Right hindlimb (tissue), 1 donor: ENCODE results near the gene DDX60.
"Not testable (repeated sequence)": the region's sequence is repeated elsewhere in the genome, so short reads cannot be mapped to it uniquely, and the experiment has no call there.

ENCODE experiments used
- DNase-seq: peaks from one replicate; pipeline ENCODE4 v3.0.0-alpha.2; 2018

DDX60 gene, protein sequence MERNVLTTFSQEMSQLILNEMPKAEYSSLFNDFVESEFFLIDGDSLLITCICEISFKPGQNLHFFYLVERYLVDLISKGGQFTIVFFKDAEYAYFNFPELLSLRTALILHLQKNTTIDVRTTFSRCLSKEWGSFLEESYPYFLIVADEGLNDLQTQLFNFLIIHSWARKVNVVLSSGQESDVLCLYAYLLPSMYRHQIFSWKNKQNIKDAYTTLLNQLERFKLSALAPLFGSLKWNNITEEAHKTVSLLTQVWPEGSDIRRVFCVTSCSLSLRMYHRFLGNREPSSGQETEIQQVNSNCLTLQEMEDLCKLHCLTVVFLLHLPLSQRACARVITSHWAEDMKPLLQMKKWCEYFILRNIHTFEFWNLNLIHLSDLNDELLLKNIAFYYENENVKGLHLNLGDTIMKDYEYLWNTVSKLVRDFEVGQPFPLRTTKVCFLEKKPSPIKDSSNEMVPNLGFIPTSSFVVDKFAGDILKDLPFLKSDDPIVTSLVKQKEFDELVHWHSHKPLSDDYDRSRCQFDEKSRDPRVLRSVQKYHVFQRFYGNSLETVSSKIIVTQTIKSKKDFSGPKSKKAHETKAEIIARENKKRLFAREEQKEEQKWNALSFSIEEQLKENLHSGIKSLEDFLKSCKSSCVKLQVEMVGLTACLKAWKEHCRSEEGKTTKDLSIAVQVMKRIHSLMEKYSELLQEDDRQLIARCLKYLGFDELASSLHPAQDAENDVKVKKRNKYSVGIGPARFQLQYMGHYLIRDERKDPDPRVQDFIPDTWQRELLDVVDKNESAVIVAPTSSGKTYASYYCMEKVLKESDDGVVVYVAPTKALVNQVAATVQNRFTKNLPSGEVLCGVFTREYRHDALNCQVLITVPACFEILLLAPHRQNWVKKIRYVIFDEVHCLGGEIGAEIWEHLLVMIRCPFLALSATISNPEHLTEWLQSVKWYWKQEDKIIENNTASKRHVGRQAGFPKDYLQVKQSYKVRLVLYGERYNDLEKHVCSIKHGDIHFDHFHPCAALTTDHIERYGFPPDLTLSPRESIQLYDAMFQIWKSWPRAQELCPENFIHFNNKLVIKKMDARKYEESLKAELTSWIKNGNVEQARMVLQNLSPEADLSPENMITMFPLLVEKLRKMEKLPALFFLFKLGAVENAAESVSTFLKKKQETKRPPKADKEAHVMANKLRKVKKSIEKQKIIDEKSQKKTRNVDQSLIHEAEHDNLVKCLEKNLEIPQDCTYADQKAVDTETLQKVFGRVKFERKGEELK (N-terminal part only)

DNA sequence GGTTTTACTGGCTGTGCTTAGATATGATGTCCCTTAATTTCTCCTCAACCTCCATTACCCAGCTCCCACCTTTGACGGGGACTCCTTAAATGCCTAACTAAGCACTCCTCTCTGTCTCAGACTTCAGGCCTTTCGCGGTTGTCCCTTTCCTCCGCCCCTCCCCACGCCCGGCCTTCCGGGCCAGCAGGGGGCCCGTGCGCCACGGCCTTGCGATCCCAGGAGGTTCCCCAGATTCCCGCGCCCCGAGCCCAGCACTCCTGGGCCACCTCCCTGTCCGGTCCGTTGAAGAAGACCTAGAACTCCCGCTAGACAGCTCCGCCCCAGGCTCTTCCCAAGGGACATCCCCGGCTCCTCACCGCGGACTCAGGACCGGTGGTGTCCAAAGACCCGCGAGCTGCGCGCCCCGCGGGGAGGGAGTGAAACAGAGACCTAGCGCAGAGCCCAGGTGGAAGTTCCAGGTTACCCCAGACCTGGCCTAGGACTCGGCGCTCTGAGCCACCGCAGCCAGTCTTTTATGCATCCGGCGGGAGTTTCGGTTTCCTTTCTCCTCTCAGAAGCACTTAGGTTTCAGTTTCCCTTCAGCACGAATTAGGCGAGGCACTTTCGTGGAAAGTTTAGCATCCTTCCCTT, at the start of gene DDX60:
DDX60 (minus strand) TSS at position 487 of the 630 bp plus-strand sequence. CDS start 7,493 bp downstream, outside the sequence.
- DNase-seq, result peak; percentile 81

DNA sequence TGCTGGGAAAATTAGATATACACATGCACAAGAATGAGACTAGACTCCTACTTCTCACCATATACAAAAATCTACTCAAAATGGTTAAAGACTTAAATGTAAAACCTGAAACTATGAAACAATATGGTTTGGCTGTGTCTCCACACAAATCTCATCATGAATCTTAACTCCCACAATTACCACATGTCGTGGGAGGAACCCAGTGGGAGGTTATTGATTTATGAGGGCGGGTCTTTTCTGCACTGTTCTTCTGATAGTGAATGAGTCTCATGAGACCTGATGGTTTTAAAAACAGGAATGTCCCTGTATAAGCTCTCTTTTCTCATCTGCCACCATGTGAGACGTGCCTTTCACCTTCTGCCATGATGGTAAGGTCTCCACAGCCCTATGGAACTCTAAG, 48.5 kb upstream of the DDX60 start:
- no peak for DNase-seq

DNA sequence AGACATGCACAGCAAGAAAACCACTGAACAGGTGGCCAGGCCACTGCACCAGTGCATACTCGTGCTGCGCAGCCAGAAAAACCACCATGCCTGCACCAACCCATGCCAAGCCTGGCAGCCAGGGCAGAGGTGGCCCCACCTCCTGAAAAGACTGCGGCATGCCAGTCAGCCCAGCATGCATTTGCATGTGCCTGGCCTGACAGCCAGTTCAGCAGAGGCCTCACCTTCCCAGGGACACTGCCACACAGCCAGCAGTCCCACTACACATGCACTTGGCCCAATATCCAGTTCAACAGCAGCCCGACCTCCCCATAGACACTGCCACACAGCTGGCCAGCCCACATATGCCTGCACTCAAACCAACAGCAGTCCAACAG, 43.5 kb upstream of the DDX60 start:
- DNase-seq, result no peak

DNA sequence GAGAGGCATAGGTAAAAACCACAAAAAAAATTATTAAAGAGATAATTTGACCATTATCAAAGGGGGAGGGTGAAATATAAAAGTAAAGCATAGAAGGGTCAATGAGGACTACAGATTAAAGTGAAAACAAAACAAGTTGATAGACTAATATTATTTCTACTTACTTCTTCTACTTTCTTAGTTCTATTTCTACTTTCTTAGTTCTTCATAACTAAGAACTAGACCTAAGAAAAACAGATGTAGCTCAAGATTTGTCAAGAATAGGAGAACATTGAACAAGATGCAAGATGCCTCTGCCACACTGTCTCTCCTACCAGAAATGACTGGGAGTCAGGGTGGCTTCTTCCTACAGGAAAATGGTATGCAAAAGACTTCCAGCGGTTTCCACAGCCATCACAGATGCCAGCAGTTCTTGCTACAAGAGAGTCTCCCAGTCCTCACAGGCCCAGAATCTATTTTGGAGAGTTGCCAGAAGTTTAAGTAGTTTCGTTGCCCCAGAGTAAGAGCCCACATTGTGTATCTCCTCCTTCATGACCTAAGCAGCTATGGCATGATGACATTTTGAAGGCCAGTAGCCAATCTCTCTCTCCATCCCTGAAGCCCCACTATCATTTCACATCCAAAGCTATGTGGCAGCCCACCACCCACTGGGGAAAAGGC, 42.9 kb upstream of the DDX60 start:
- no peak for DNase-seq

DNA sequence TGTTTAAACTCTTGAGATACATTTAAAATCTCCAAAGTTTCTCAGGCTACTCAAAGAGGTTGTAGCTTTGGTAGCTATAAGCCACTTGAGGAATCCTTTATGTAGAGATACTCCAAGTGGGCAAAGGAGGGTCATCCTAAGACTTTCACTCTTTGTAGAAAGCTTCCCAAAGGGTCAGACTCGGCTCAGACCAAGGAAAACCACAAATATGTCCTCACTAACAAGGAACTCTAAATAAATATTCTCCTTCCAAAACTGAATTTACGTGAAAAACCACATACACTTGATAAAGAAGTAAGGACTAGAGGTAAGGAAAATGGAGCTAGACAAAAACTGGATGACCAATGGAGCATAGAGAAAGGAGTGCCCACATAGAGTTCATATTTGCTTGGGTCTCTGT, 41.7 kb upstream of the DDX60 start:
- no peak for DNase-seq

DNA sequence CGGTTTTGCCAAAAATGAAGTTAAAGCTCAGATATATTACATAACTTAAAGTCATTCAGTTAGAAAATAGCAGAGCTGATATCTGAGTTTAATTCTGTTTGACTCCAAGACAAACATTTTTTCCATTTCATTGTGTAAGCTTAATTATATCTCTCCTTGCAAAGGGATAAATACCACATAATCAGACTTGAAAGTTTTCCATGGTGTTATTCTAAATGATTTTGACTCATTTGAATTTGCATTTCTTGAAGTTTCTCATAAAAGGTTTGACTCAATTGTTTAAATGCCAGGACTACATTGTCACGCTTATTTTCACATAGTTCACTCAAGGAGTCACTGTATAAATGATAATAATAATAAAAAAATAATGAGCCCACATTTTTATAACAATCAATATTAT, 39.4 kb upstream of the DDX60 start:
- no peak for DNase-seq

DNA sequence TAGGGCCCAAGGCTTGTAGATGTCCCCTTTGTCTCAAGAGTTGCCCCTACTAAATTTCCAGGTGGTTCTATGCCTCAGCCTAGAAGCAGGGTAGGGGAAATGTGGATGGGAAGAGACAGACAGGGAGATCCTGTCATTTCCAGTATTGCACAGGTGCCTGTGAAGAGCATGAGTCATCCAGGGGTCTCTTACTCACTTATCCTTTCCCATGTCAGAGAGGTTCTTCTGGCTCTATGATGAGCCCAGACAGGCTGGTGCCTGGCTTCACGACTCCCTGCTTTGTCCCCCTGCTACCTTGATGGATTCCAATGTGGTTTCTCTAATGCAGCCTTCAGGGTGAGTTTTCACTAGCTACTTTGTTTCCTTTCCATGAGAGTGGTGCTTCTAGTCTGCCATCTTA, 35.2 kb upstream of the DDX60 start:
- no peak for DNase-seq

DNA sequence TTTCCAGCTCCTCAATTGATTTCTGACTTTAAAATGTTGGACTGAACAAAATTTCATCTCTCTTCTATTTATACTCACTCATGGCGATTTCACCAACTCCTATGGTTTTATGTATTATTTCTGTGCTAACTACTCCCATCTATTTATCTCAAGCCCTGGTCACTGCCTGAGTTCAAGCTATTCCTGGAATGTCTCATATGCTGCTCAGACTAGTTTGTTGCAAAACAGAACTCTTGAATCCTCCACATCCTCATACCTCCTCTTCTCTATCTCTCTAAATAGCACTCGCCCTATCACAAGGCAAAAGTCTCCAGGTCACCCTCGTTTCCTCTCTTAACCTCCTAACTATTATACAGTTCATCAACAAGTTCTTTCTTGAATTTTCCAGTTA, 19.0 kb upstream of the DDX60 start:
- DNase-seq, result no peak

DNA sequence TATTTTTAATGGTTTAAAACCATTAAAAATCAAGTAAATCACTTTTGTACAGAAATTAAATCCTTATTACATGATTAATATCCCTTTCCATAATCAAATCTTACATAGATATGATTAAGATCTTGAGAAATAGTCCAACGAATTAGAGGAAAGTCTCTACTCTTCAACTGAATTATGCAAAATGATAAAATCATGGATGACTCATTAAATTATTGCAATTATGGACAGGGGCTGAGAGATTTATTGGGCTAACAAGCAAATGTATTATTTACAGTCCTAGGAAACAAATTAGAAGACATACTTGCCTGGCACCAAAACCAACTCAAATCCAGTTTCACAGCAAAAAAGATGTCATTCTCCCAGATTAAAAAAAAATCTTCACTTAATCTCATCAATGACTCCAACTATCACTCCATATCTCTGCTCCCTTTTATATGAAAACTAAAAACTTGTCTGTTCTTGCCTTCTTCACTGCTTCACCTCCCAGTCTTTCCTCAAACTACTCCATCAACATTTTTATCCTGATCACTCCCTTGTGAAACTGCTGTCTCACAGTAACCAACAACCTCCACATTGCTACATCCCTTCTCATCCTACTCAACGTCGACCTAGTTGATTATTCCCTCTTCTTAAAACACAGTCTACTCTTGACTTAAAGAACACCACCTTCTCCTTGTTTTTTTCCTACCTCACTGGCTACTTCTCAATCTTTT, 18.4 kb upstream of the DDX60 start:
- no peak for DNase-seq

DNA sequence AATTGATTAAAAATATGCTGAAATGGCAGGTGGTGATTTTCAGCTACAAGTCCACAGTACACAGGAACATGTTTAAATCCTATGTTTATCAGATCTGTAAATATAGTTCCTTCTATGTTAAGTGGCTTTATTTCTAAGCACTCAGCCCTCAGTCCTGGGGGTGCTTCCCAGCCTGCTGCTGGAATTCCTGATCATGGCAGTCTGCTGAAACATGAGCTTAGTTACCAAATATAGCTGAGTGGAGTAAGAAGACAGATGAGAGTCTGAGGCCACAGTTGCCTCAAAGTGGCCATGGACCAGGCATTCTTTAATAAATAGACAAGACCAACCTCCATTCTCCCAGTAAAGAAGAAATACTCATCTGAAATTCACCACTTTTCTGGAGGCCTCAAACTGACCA, 17.1 kb upstream of the DDX60 start:
- peak; percentile 20 for DNase-seq

DNA sequence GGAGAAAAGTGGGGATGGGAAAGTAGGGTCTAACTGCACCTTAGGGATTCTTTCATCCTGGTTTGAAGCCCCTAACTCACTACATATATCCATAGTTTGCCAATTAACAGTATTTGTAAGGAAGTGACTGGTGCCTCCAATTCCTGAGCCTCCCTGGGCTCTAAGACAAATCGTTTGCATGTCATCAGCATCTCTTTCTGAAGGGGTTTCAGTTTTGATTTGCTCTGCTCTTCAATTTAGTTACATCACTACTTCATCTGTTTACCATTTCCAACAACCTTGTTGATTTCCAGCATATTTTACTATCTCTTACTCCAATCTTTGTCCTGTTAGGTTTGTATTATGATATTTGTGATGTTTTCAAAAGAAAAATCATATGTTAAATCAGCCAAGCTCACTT, 15.5 kb upstream of the DDX60 start:
- DNase-seq, result no peak

DNA sequence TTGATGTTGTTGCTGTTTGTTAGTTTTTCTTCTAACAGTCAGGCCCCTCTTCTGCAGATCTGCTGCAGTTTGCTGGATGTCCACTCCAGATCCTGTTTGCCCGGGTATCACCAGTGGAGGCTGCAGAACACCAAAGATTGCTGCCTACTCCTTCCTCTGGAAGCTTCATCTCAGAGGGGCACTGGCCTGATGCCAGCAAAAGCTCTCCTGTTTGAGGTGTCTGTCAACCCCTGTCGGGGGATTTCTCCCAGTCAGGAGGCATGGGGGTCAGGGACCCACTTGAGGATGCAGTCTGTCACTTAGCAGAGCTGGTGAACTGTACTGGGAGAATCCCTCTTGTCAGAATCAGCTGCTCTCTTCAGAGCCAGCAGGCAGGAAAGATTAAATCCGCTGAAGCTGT, 12.0 kb upstream of the DDX60 start:
- DNase-seq, result not testable (repeated sequence)

DNA sequence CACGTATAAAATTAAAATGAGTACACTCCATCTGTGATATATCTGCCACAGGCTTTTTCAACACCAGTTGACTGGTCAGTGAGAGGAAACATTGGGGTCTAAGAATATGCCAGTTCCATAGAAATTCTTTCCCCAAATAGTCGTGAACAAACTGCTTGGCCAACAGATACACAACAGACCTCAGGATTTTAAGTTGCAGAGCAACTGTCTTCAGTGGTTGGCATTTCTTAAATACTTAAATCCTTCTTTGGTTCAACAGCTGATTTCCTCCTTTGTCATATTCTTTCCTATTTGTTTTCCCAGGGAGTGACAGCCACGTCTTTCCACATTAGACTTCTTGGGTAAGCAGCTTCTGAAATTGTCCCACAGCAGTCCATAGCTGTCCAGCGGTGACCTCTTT, 7.0 kb upstream of the DDX60 start:
- no peak for DNase-seq

DNA sequence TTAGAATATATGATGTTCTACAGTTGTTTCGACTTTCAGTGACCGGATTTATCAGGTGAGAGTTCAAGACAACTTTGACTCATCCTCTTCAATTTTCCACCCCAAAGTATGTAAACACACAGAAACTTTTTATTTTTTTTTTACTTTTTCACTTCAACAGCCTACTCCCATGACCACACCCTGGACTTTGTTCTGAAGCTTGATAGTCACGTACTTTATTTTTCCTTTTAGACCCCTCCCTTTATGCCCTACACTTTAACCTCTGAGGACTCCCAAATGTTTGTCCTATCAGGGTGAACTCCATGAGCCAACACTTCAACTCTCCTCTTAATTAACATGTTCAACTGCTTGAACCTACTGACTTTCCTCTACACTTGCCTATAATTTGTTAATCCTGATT, 2.5 kb upstream of the DDX60 start:
- no peak for DNase-seq

DNA sequence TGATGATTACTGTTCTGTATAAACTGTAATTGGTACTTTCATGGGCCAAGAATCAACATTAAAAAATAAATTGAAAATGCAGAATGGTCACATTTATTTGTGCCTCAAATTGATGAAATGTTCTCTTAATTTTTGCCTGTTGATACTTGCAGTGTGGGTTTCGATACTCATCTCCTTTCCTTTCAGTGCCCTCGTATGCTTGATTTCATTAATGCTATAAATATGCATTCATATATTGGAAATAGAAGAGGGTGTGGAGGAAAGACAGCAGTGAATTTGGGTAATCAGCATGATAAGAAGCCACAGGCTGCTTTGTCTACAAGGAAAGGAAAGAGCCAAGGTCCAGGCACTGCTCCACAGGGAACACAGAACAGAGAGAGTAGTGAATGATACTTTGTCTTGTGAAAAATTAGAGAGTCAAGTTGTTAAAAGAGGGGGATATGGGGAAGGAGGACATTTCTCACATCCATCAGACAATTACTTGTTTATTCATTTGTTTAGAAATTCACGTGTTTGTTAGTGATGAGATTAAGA, 1.0 kb upstream of the DDX60 start:
- DNase-seq, result no peak

DNA sequence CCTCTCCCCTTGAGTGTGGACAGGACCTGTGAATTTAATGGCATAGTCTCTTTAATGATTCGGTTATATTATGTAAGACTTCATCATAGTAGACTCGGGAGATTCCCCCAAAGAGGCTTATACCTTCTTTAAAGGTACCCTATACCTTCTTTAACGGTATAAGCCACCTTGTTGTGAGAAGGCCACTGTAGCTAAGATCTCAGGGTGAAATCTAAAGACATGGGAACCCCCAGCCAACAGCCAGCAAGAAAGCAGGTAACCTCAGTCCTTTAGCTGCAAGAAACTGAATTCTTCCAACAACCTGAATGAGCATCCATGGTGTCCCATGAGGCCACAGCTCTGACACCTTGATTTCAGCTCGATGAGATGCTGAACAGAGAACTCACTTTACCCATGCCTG, 931 bp downstream of the DDX60 start:
- peak; percentile 12 for DNase-seq

DNA sequence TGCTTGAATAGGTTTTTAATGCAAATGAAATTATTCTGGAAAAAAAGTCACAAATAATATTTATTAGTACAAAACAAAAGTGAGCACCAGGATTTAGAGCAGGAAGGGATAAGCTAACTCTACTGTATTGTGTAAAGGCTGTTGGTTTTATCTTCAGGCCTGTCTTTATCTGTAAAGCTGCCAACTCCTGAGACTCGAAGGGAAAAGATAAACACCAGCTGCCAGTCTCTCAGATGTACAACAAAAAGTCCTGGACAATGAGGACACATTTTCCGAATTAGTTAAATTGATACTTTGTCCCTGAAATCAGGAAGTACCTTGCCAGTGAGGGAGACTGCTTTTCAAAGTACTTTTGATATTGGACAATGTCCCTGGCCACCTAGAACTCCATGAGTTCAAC, 8.8 kb downstream of the DDX60 start:
- no peak for DNase-seq

DNA sequence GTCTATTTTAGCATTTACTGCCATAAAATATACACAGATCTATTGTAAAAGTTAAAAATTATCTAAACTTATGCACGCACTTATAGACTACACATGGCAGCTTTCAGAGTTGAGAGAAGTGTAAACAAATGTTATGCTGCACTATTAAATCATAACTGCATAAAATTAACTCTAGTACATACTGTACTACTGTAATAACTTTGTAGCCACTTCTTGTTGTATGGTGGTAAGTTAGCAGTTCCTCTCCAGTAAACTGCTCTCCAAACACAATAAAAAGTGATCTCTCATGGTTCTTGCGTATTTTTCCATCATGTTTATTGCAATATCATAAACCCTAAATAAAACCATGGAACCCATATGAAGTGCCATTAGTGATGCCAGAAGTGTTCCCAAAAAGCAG, 9.6 kb downstream of the DDX60 start:
- DNase-seq, result no peak

DNA sequence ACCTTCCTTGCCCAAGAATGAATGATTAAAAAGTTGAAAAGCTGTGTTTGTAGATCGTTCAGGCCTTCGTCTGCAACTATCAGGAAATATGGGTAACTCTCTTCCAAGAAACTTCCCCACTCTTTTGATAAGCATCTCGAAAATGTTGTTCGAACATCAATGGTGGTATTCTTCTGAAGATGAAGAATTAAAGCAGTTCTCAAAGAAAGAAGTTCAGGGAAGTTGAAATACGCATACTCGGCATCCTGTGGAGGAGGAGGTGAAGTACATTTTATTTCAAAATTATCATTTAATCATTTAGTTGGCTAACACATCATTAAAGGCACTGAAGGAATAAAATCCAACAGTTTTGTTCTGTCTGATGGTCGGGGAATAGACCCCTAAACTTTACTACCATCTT, 12.1 kb downstream of the DDX60 start:
- no peak for DNase-seq

DNA sequence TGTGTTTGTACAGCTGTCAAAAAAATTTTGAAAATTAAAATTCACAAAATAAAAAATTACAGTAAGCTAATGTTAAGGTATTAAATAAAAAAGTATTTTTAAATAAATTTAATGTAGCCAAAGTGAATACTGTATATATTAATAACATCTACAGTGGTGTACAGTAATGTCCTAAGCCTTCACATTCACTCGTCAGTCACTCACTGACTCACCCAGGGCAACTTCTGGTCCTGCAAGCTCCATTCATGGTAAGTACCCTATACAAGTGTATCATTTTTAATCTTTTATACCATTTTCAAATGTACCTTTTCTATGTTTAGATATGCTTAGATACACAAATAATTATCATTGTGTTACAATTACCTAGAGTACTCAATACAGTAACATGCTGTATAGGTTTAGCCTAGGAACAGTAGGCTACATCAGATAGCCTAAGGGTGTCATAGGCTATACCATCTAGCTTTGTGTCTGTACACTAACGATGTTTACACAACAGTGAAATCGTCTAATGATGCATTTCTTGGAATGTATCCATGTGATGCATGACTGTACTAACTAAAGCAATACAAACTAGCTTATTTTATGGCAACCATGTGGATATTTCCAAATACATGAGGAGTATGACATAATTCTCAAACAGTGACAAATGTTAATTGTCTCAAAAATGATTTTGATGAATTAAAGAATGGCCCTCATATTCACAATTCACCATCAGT, 13.7 kb downstream of the DDX60 start:
- no peak for DNase-seq

DNA sequence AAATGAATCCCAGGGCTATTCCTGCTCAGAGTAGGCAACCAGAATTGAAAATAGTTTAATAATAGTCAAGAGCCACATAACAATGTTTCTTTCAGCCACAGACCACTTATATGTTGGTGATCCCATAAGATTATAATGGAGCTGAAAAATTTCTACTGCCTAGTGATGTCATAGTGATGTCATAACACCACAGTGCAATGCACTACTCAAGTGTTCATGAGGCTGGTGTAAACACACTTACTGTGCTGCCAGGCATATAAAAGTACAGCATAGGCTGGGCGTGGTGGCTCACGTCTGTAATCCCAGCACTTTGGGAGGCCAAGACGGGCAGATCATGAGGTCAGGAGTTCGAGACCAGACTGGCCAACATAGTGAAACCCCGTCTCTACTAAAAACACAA, 15.1 kb downstream of the DDX60 start:
- not testable (repeated sequence) for DNase-seq
